Activated CD4-positive, alpha-beta T cell treated with anti-CD3 and anti-CD28 coated beads for 36 hours (primary cell): ENCODE data around the gene APEX2. TPM values are rescaled to one million over a fixed set of nuclear protein-coding genes. Genes with fewer than 3 reads are reported as not detected.
A peak's percentile ranks its signal among the peaks of the same experiment; 100 is the strongest.

Source experiments
- ATAC-seq: fragments of 200-7000 bp; cut with Tn5 transposase; one replicate; pipeline ENCODE4 v1.10.0; 2021; ENCODE audit warnings: mild to moderate bottlenecking, moderate library complexity
- CTCF ChIA-PET: fragments of 350-600 bp; sonication (Branson Sonifier 250); formaldehyde crosslinking; loops from one replicate; lab custom pipeline; 2021; ENCODE audit warnings: antibody characterized with exemption; lab: Charles Lee
- POLR2A ChIA-PET: fragments of 350-600 bp; sonication (Branson Sonifier 250); formaldehyde crosslinking; loops from one replicate; lab custom pipeline; 2021; ENCODE audit warnings: antibody characterized with exemption, inconsistent platforms; lab: Charles Lee
- DNase-seq: peaks from one replicate; pipeline ENCODE4 v3.0.0-alpha.2; 2020
- H3K27ac Mint-ChIP-seq: one replicate; pipeline ENCODE4 v1.8.0; 2021; ENCODE audit warnings: mixed read lengths
- H3K27me3 Mint-ChIP-seq: one replicate; pipeline ENCODE4 v1.8.0; 2021; ENCODE audit warnings: mixed read lengths
- H3K36me3 Mint-ChIP-seq: one replicate; pipeline ENCODE4 v1.8.0; 2021; ENCODE audit warnings: low read depth, mixed read lengths
- H3K4me1 Mint-ChIP-seq: one replicate; pipeline ENCODE4 v1.8.0; 2021; ENCODE audit warnings: mixed read lengths
- H3K4me3 Mint-ChIP-seq: one replicate; pipeline ENCODE4 v1.8.0; 2021; ENCODE audit warnings: mild to moderate bottlenecking, moderate library complexity, mixed read lengths
- H3K9me3 Mint-ChIP-seq: one replicate; pipeline ENCODE4 v1.8.0; 2021; ENCODE audit warnings: low read depth, mixed read lengths
- intact Hi-C, 2 experiments: fragments of 100-400 bp; cut with DNase I in 1 of 2; cut with micrococcal nuclease in 1 of 2; formaldehyde crosslinking; loops; one replicate each; pipeline versions ENCODE4 v1.14.2 to v1.15.1; 2022 to 2024; cut with DNase I, micrococcal nuclease
- total RNA-seq, 2 experiments: library from RNA; stranded (reverse); gene quantifications; one replicate each; pipeline ENCODE4 v1.2.3, GENCODE V29; 2021

APEX2 gene
- total RNA-seq, 2 experiments from 2014 or later, result 37.7 to 41.4 TPM

DNA sequence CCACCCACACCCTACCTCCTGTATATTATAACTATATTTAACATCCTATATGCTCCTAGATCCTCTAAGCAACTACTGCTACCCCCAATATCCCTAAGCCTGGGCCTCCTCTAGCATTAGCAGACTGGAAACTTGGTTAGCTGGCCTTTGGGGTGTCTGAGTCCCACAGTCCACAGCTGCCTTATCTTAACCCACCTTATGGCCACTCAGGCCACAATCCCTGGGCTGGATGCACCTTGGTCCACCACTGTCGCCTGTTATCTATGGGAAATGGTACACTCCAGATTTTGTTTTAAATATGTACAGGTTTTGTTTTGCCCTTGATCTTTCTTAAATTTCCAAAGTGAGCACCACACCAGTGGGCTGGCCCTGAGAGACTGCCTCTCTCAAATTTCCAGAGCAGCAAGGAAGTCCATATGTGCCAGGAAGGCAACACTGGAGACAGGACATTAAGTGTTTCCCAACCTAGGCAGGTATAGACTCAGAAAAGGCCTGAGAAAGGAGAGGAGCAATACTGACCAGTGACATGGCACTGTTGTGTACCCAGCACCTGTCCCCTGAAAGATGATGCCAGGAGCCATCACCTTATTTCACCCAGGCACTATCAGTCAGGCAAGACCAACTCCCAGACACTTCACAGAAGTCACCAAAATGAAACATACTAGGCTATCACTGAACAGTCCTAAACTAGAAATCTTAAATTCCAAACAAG lies 7.1 kb upstream of the APEX2 start:
- Mint-ChIP-seq H3K36me3 (no peaks in the 10 kb centered on the region), H3K9me3 (no peaks in the 10 kb centered on the region), H3K27me3 (no peaks in the 10 kb centered on the region), H3K4me3 (no peak overlapping the region), H3K27ac (no peak overlapping the region), H3K4me1 (no peaks in the 10 kb centered on the region)
- no peak for DNase-seq
- ChIA-PET POLR2A (no interaction called here), CTCF (no interaction called here)
- intact Hi-C loops, result no loop called here
- no peak for ATAC-seq

DNA sequence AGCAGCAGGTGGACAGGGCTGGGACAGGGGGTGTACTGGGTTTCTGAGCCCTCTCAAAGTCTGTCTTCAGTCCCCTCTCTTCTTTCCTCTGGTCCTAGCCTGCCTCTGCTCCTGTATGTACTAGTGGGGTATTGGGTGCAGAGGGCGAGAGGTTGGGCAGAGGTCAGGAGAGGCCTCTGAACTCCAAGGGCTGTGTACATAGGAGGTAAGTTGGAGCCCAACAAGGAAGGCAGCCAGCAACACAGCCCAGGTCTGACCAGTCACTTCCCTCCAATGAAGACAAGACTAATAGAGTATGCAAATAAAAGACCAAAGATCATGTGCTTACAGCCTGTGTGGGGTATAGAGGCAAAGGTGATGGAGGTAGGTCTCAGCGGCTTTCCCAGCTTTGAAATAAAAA lies 6.1 kb upstream of the APEX2 start, which contains the start of gene PFKFB1:
Gene PFKFB1 (minus strand): TSS at position 90 of the 400 bp plus-strand sequence. CDS start 181 bp downstream, outside the sequence.
- H3K36me3 Mint-ChIP-seq, result no peaks in the 10 kb centered on the region
- H3K27me3 Mint-ChIP-seq, result no peaks in the 10 kb centered on the region
- no peaks in the 10 kb centered on the region for H3K4me1 Mint-ChIP-seq
- H3K27ac Mint-ChIP-seq, result no peak within 1 kb of the TSS
- ChIA-PET CTCF (no interaction called here), POLR2A (no interaction called here)
- intact Hi-C loops, result no loop called here
- no peaks in the 10 kb centered on the region for H3K9me3 Mint-ChIP-seq
- H3K4me3 Mint-ChIP-seq, result no peak within 1 kb of the TSS
- ATAC-seq, result no peak
- no peak for DNase-seq

DNA sequence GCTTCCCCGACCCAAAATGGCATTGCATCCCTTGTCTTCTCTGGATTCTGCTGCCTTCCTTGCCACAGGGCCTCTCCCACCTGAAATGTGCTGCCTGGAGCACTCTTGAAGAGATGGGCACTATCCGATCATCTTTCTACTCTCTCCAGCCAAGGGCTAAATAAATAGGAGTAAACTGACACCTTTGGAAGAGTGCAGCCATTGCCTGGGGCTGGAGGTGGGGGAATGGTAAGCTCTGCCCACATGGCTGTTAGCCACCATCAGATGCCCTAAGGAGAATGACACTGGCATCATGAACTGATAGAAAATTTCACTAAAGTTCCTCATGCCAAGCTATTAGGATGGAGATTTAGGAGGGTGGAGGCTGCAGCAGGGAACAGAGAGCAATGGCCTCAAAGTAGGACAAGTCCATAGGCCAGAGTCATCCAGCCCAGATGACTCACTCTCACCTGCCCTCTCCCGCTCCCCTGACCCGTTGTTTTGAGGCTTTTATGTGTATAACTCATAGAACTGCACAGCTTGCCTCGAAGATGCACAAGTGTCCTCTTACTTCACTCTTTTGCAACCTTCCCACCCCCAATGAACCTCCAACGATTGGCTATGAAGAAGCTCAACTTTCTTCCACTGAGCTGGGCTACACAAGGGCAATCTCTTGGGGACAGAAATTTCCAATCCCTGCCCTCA lies 5.4 kb upstream of the APEX2 start:
- intact Hi-C loops, result no loop called here
- POLR2A ChIA-PET, result no interaction called here
- H3K9me3 Mint-ChIP-seq, result no peaks in the 10 kb centered on the region

DNA sequence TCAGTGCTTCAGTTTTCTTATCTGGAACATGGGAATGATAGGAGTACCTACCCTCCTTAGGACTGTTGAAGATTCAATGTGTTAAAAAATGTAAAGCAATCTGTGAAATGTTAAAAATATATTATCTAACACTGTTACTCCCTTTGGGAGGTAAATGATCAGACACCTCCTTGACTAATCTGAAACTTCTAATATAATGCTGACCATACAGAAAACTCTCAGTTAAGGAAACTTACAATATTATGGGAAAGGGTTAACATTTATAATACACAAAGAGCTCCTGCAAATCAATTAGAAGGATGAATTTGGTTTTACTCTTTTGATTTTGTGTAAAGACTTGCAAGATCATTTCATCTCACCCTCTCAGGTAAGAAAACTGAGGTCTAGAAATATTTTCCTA lies 4.5 kb upstream of the APEX2 start:
- Mint-ChIP-seq H3K9me3 (no peaks in the 10 kb centered on the region), H3K4me1 (no peaks in the 10 kb centered on the region), H3K27me3 (no peaks in the 10 kb centered on the region), H3K36me3 (peaks cover 2% of the 10 kb centered on the region), H3K4me3 (no peak overlapping the region), H3K27ac (no peak overlapping the region)
- intact Hi-C loops, result no loop called here
- DNase-seq (no peak), ATAC-seq (no peak)
- ChIA-PET CTCF (no interaction called here), POLR2A (interaction anchor here (0.6 kb wide), 1 partner anchor 41 kb away, joined by 3 read pairs; no protein-coding TSS in a partner anchor)

More for the DNA sequence above, 5.4 kb upstream of the APEX2 start:
- Mint-ChIP-seq H3K4me1 (no peaks in the 10 kb centered on the region), H3K36me3 (no peaks in the 10 kb centered on the region), H3K27me3 (no peaks in the 10 kb centered on the region), H3K27ac (no peak overlapping the region), H3K4me3 (no peak overlapping the region)
- DNase-seq (no peak), ATAC-seq (no peak)
- CTCF ChIA-PET, result no interaction called here

DNA sequence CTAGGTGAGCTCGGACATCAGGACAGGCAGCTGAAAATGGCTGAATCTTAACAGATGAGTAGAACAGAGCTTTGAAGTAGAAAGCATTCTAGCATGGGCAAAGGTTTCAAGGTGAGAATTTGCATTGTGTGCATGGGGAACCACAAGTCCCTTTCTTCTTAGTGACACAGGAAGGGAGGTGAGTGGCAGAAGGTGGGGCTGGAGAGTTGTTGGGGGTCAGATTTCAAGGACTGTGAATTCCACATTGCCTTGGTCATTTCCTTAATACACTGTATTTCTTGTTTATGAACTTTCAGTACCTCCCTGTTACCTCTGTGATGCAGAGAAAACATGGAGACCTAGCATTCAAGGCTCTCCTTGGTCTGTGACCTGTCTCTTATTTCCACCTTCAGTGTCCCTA lies 4.1 kb downstream of the APEX2 start:
- DNase-seq (no peak), ATAC-seq (no peak)
- no peak overlapping the region for H3K4me3 Mint-ChIP-seq
- H3K27ac Mint-ChIP-seq, result no peak overlapping the region
- ChIA-PET CTCF (no interaction called here), POLR2A (no interaction called here)
- intact Hi-C loops, result loop anchor here in 1 of 2 experiments (5.0 kb wide), 2 partner anchors 82 to 562 kb away; partner anchors contain the start of genes TRO and TSR2
- peaks cover 36% of the 10 kb centered on the region for H3K4me1 Mint-ChIP-seq
- no peaks in the 10 kb centered on the region for H3K27me3 Mint-ChIP-seq
- H3K9me3 Mint-ChIP-seq, result no peaks in the 10 kb centered on the region
- H3K36me3 Mint-ChIP-seq, result peaks cover 53% of the 10 kb centered on the region

DNA sequence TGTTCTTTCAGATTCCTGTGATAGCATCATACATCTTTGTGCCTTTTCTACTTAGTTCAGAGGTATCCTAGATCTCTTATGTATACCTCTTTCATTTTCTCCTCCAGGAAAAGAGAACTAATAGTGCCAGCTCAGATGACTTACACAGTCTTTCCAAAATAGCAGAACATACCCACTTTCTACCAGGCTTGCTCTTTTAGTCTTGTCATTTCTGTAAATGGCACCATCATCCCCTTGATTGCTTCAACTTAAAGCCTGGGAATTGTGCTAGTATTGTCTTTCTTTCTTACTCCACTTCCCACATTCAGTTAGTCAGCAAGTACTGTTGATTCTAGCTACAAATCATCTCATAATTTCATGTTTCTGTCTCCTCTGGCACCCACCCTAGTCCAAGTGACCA lies 5.1 kb downstream of the APEX2 start:
- H3K36me3 Mint-ChIP-seq, result peaks cover 53% of the 10 kb centered on the region
- peaks cover 36% of the 10 kb centered on the region for H3K4me1 Mint-ChIP-seq
- no peaks in the 10 kb centered on the region for H3K27me3 Mint-ChIP-seq
- POLR2A ChIA-PET, result no interaction called here
- intact Hi-C loops, result no loop called here
- H3K27ac Mint-ChIP-seq, result no peak overlapping the region
- no peak overlapping the region for H3K4me3 Mint-ChIP-seq
- DNase-seq (no peak), ATAC-seq (no peak)
- CTCF ChIA-PET, result no interaction called here
- no peaks in the 10 kb centered on the region for H3K9me3 Mint-ChIP-seq

DNA sequence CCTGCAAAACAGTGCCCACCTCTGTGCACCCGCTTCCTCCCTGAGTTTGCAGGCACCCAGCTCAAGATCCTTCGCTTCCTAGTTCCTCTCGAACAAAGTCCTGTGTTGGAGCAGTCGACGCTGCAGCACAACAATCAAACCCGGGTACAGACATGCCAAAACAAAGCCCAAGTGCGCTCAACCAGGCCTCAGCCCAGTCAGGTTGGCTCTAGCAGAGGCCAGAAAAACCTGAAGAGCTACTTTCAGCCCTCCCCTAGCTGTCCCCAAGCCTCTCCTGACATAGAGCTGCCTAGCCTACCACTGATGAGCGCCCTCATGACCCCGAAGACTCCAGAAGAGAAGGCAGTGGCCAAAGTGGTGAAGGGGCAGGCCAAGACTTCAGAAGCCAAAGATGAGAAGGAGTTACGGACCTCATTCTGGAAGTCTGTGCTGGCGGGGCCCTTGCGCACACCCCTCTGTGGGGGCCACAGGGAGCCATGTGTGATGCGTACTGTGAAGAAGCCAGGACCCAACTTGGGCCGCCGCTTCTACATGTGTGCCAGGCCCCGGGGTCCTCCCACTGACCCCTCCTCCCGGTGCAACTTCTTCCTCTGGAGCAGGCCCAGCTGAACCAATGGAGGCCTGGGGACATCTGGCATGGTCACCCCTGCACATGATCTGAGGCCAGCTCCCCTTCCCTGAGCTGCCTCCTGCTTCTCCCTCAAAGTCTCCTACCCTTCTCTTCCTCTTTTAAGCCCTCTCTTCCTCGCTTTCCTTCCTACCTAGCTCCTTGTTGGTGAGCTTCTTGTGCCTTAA lies 6.9 kb downstream of the APEX2 start:
- H3K4me1 Mint-ChIP-seq, result peaks cover 29% of the 10 kb centered on the region
- DNase-seq, result no peak

DNA sequence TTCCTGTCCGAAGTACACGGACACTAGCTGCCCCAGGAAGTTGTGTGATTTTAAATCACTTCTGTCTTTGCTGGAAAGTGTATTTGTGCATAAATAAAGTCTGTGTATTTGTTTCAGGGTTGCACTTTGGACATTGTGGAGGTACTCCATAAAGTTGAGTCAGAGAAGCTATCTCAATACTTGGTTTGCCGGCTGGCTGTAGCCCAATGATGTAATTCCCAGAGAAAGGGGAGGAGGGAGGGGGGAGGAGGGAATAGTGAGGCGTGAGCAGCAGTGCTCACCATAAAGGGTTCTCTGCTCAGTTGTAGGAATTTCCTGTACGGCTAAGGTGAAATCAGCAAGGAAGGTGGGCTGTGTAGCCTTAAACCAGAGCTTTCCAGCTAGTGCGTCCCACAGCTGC lies 7.5 kb downstream of the APEX2 start:
- peaks cover 33% of the 10 kb centered on the region for H3K36me3 Mint-ChIP-seq
- intact Hi-C loops, result no loop called here
- ChIA-PET CTCF (interaction anchor here (0.6 kb wide), 1 partner anchor 1331 kb away, joined by 5 read pairs; no protein-coding TSS in a partner anchor), POLR2A (no interaction called here)
- H3K4me1 Mint-ChIP-seq, result peaks cover 23% of the 10 kb centered on the region
- ATAC-seq (no peak), DNase-seq (no peak)
- no peak overlapping the region for H3K27ac Mint-ChIP-seq
- H3K4me3 Mint-ChIP-seq, result no peak overlapping the region
- no peaks in the 10 kb centered on the region for H3K9me3 Mint-ChIP-seq
- no peaks in the 10 kb centered on the region for H3K27me3 Mint-ChIP-seq

More for the DNA sequence above, 6.9 kb downstream of the APEX2 start:
- Mint-ChIP-seq H3K27me3 (no peaks in the 10 kb centered on the region), H3K27ac (no peak overlapping the region), H3K4me3 (no peak overlapping the region), H3K9me3 (no peaks in the 10 kb centered on the region), H3K36me3 (peaks cover 39% of the 10 kb centered on the region)
- ChIA-PET CTCF (interaction anchor here (0.6 kb wide), 1 partner anchor 1330 kb away, joined by 5 read pairs; no protein-coding TSS in a partner anchor), POLR2A (no interaction called here)
- no peak for ATAC-seq
- intact Hi-C loops, result no loop called here

DNA sequence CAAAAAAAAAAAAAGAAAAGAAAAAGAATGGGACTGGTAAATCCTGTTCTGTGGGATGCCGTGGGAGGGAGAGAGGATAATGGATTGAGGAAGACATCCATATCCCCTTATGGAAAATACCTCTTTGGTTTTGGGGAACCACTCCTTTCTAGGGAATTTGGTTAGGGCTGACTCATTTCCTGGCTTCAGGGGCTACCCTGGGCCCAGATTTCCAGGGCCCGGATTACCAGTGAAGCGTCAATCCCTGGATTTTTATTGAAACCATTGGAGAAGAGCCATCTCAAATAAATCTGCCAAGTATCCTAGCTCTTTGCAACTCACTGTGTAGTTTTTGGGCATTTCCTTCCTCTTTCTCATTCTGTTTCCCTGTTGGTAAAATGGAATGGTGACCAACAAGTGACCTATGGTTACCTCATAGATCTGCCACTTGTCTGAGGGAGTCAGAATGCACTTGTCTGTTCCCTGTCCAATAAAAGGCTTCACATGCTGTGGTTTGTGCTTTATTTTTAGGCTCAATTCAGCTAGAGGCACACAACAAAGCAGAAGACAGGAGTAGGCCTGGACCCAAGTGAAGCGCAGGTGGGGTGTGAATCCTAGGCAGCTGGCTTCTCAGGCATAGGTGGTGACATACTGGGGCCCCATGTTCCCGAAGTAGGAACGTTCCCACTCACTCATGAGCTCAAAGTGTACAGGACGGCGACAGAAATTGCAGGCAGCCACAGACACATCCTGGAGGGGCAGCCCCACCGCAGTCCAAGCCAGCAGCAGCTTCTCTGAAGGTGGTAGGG lies 8.6 kb downstream of the APEX2 start:
- Mint-ChIP-seq H3K9me3 (no peaks in the 10 kb centered on the region), H3K4me1 (peaks cover 18% of the 10 kb centered on the region), H3K27ac (peak overlapping the region; percentile 24), H3K4me3 (no peak overlapping the region), H3K27me3 (no peaks in the 10 kb centered on the region), H3K36me3 (peaks cover 28% of the 10 kb centered on the region)
- intact Hi-C loops, result no loop called here
- peak; percentile 68 for ATAC-seq
- ChIA-PET POLR2A (interaction anchor here (1.6 kb wide), 1 partner anchor 9 kb away, joined by 9 read pairs; the partner anchor contains the start of gene APEX2), CTCF (interaction anchor here (0.7 kb wide), 1 partner anchor 1176 kb away, joined by 4 read pairs; no protein-coding TSS in a partner anchor)
- DNase-seq, result peak; percentile 33

DNA sequence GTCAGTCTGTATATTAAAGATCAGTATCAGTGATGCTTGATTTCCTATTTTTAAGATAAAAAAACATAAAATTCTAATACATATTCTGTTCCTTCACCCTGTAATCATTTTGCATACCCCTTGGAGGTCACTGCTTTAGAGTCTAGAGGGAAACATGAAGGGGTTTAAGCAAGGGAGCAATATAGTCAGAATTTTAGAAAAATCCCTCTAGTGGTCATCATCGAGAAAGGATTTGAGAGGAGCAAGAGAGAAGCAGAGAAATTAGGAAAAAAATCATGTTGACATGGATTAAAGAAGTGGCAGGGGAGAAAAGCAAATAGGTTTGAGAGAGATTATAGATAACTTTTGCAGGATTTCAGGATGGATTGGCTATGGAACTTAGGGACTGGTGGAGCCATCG lies 11.1 kb downstream of the APEX2 start:
- no peak overlapping the region for H3K27ac Mint-ChIP-seq
- H3K27me3 Mint-ChIP-seq, result no peaks in the 10 kb centered on the region
- ChIA-PET CTCF (no interaction called here), POLR2A (interaction anchor here (0.6 kb wide), 1 partner anchor 11 kb away, joined by 3 read pairs; the partner anchor contains the start of gene APEX2)
- peaks cover 8% of the 10 kb centered on the region for H3K36me3 Mint-ChIP-seq
- no peak for DNase-seq
- intact Hi-C loops, result no loop called here
- H3K4me1 Mint-ChIP-seq, result peaks cover 13% of the 10 kb centered on the region
- no peaks in the 10 kb centered on the region for H3K9me3 Mint-ChIP-seq
- ATAC-seq, result no peak
- H3K4me3 Mint-ChIP-seq, result no peak overlapping the region
